GM12878 (cell line): ENCODE data around the gene EPHB1. TPM values are rescaled to one million over a fixed set of nuclear protein-coding genes. Genes with fewer than 3 reads are reported as not detected.

Experiments
- ATAC-seq: fragments of 200-7000 bp; cut with Tn5 transposase; 3 replicates; pipeline ENCODE4 v1.9.1; 2020; ENCODE audit warnings: mild to moderate bottlenecking, moderate library complexity
- BruUV-seq: library from RNA; stranded (reverse); fragments of 400-500 nt; replicated peaks from 2 replicates; lab custom pipeline; 2021; lab: Mats Ljungman, UMichigan
- CTCF ChIA-PET: fragments of 300-600 bp; sonication (Branson Sonifier 250); formaldehyde crosslinking; extraction: SDS; loops from one replicate; lab custom pipeline; 2021; ENCODE audit warnings: inconsistent platforms; lab: Yijun Ruan, JAX
- POLR2A ChIA-PET: fragments of 350-600 bp; formaldehyde crosslinking; extraction: SDS; loops from one replicate; lab custom pipeline; 2021; ENCODE audit warnings: inconsistent platforms; lab: Charles Lee
- RAD21 ChIA-PET: fragments of 300-600 bp; sonication (Branson Sonifier 250); formaldehyde crosslinking; loops from one replicate; lab custom pipeline; 2023; ENCODE audit warnings: antibody characterized with exemption; ENCODE audit not compliant: unreplicated experiment; lab: Charles Lee
- SMC1A ChIA-PET: fragments of 300-600 bp; sonication (Branson Sonifier 250); formaldehyde crosslinking; loops from one replicate; lab custom pipeline; 2023; ENCODE audit not compliant: unreplicated experiment, uncharacterized antibody; lab: Charles Lee
- DNase-seq: peaks from one replicate; pipeline ENCODE4 v3.0.0-alpha.2; 2011; ENCODE audit warnings: low read depth, low spot score
- FAIRE-seq: peaks from 3 replicates; lab custom pipeline; 2011; peaks lifted over from hg19 to GRCh38; lab: Jason Lieb, UNC
- H2AFZ ChIP-seq: 2 replicates; pipeline ENCODE4 v1.6.0; 2011; ENCODE audit warnings: low read depth, low read length, control low read depth; ENCODE audit not compliant: control insufficient read depth
- H3K27ac ChIP-seq: 2 replicates; pipeline ENCODE4 v1.5.1; 2011; ENCODE audit warnings: control low read depth; ENCODE audit not compliant: control insufficient read depth, insufficient read depth
- H3K27me3 ChIP-seq, 2 experiments: replicated peaks in 1 of 2; 2 replicates each; pipeline versions ENCODE4 v1.6.0 to v1.6.1; 2011; ENCODE audit warnings: low read length in 1 of 2; ENCODE audit not compliant: control insufficient read depth in 2 of 2, insufficient read depth in 2 of 2
- H3K36me3 ChIP-seq, 2 experiments: 2 replicates each; pipeline ENCODE4 v1.5.1; 2011; ENCODE audit warnings: low read length in 1 of 2; ENCODE audit not compliant: control insufficient read depth in 2 of 2, insufficient read depth in 2 of 2
- H3K4me1 ChIP-seq: 2 replicates; pipeline ENCODE4 v1.6.1; 2011; ENCODE audit warnings: mild to moderate bottlenecking, low read length, moderate library complexity, mixed read lengths; ENCODE audit not compliant: control insufficient read depth, insufficient read depth
- H3K4me2 ChIP-seq: 2 replicates; pipeline ENCODE4 v1.6.0; 2011; ENCODE audit warnings: control low read depth; ENCODE audit not compliant: control insufficient read depth, insufficient read depth
- H3K4me3 ChIP-seq: fragments of 200-600 bp; sonication (generic); 2 replicates; pipeline ENCODE4 v1.5.1; 2016
- H3K79me2 ChIP-seq: 2 replicates; pipeline ENCODE4 v1.6.0; 2011; ENCODE audit warnings: low read length; ENCODE audit not compliant: control insufficient read depth, insufficient read depth
- H3K9ac ChIP-seq: 2 replicates; pipeline ENCODE4 v1.8.0; 2011; ENCODE audit warnings: low read length, control low read depth, mixed read lengths; ENCODE audit not compliant: control insufficient read depth, insufficient read depth
- H3K9me3 ChIP-seq: replicated peaks from 3 replicates; pipeline ENCODE4 v1.5.1; 2011; ENCODE audit warnings: mild to moderate bottlenecking, low read length; ENCODE audit not compliant: control insufficient read depth, insufficient read depth
- H4K20me1 ChIP-seq: 2 replicates; pipeline ENCODE4 v1.6.0; 2011; ENCODE audit not compliant: control insufficient read depth, insufficient read depth
- BACH1 ChIP-seq: fragments of 450-650 bp; IDR thresholded peaks from 2 replicates; pipeline ENCODE4 v1.6.1; 2017; ENCODE audit warnings: mild to moderate bottlenecking, borderline replicate concordance
- CREB1 ChIP-seq: IDR thresholded peaks from 2 replicates; pipeline ENCODE4 v1.6.1; 2012; ENCODE audit warnings: low read depth, mild to moderate bottlenecking, inconsistent platforms
- FOS ChIP-seq: IDR thresholded peaks from 3 replicates; pipeline ENCODE4 v1.6.1; 2011; ENCODE audit warnings: borderline replicate concordance; ENCODE audit not compliant: insufficient read length; ENCODE audit errors: extremely low read depth
- MEF2B ChIP-seq: fragments of 450-650 bp; IDR thresholded peaks from 2 replicates; pipeline ENCODE4 v1.6.1; 2018; ENCODE audit warnings: mild to moderate bottlenecking, moderate library complexity; ENCODE audit not compliant: partially characterized antibody, poor library complexity, severe bottlenecking
- NR2F1 ChIP-seq: fragments of 450-650 bp; conservative IDR thresholded peaks from 2 replicates; pipeline ENCODE4 v1.6.1; 2017; ENCODE audit warnings: mild to moderate bottlenecking
- RELA ChIP-seq: fragments of 450-650 bp; IDR thresholded peaks from 2 replicates; pipeline ENCODE4 v1.8.0; 2014; ENCODE audit warnings: borderline replicate concordance; ENCODE audit not compliant: partially characterized antibody
- WGBS: methylation state at CpG from one replicate; pipeline ENCODE4 v1.1.6; 2016; ENCODE audit warnings: low lambda C conversion rate; ENCODE audit not compliant: insufficient replicate concordance, insufficient coverage; ENCODE audit errors: missing lambda C conversion rate; 5-methylcytosine and 5-hydroxymethylcytosine counted together
- in situ Hi-C: fragments of 300-500 bp; cut with MboI; formaldehyde crosslinking; loops from 9 replicates; pipeline ENCODE4 v1.14.3; 2018; ENCODE audit warnings: mixed read lengths
- intact Hi-C: fragments of 100-400 bp; cut with micrococcal nuclease; formaldehyde crosslinking; loops from one replicate; pipeline ENCODE4 v1.14.2; 2022; ENCODE audit not compliant: unreplicated experiment
- polyA plus RNA-seq, 11 experiments: library from polyadenylated mRNA; depleted of rRNA in 4 of 11; unstranded in 6 of 11; stranded (reverse) in 5 of 11; fragments of >200 nt; fragmentation: Nextera tagmentation in 4 of 11; fragmentation: Illumina TruSeq in 1 of 11; extraction: Ambion mirVana in 4 of 11; extraction: Trizol in 1 of 11; gene quantifications; 1 replicate in 1 of 11; 2 replicates in 10 of 11; pipeline versions ENCODE4 v1.2.1 to v1.2.3, GENCODE V29; 2011 to 2016; ENCODE audit warnings: inconsistent platforms in 2 of 11, missing spikeins in 2 of 11, low read depth in 1 of 11
- total RNA-seq, 4 experiments: library from RNA; depleted of rRNA in 3 of 4; stranded (reverse); fragments of >200 nt in 3 of 4; fragmentation: Illumina TruSeq in 1 of 4; extraction: Trizol in 1 of 4; gene quantifications; 2 replicates each; pipeline versions ENCODE4 v1.2.1 to v1.2.3, GENCODE V29; 2013 to 2021
- TF ChIP-seq, protein P1 (sequence below), 3 experiments: IDR thresholded peaks in 2 of 3; conservative IDR thresholded peaks in 1 of 3; 2 replicates each; pipeline ENCODE4 v1.5.1; 2011; ENCODE audit warnings: low read depth in 3 of 3, low read length in 3 of 3, mild to moderate bottlenecking in 3 of 3, control low read depth in 2 of 3, moderate library complexity in 2 of 3, inconsistent platforms in 1 of 3, mixed read lengths in 1 of 3; ENCODE audit not compliant: control insufficient read depth in 2 of 3, insufficient read depth in 1 of 3; ENCODE audit errors: extremely low read depth in 1 of 3

The EPHB1 gene
- total and polyA plus RNA-seq, 10 of the 15 experiments (the other 5 are each of a cell fraction or from before 2014, with no cell fraction given), result 0.33 to 23.8 (median 1.2) TPM

DNA sequence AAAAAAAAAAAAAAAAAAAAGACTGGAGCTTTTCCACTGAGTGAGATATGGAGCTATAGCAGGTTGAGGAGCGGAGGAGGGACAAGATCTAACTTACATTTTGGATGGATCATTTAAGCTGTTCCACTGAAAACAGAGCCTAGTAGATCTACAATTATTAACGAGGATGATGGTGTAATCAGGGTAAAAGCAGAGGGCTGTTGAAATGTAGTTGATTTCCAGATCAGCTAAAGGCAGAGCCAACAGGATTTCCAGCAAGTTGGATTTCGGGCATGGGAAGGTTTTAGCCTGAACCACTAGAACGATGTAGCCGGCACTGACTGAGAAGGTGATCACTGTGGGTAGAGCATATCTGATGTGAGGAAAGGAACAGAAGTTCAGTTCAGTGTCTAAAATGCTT lies 360.7 kb downstream of the EPHB1 start:
- RAD21 ChIA-PET, result no interaction called here
- H3K9me3 ChIP-seq, result no peaks in the 10 kb centered on the region
- BruUV-seq, result no TSS peak
- WGBS, result 64% methylated on average over 5 of the region's 5 CpGs
- H3K4me1 ChIP-seq, result no peaks in the 10 kb centered on the region
- no peak for TF ChIP-seq NR2F1
- TF ChIP-seq, protein P1, sequence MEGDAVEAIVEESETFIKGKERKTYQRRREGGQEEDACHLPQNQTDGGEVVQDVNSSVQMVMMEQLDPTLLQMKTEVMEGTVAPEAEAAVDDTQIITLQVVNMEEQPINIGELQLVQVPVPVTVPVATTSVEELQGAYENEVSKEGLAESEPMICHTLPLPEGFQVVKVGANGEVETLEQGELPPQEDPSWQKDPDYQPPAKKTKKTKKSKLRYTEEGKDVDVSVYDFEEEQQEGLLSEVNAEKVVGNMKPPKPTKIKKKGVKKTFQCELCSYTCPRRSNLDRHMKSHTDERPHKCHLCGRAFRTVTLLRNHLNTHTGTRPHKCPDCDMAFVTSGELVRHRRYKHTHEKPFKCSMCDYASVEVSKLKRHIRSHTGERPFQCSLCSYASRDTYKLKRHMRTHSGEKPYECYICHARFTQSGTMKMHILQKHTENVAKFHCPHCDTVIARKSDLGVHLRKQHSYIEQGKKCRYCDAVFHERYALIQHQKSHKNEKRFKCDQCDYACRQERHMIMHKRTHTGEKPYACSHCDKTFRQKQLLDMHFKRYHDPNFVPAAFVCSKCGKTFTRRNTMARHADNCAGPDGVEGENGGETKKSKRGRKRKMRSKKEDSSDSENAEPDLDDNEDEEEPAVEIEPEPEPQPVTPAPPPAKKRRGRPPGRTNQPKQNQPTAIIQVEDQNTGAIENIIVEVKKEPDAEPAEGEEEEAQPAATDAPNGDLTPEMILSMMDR (IDR thresholded peaks at IDR 0.05 in 2 of 3, conservative IDR thresholded peaks at IDR 0.05 in 1 of 3; ENCODE audit: control insufficient read depth in 2 of 3, extremely low read depth in 1 of 3, insufficient read depth in 1 of 3, low read depth in 3 of 3, low read length in 3 of 3), result no peak
- no peak for TF ChIP-seq MEF2B
- no peak for TF ChIP-seq CREB1
- TF ChIP-seq RELA, result no peak
- no peak for TF ChIP-seq FOS
- TF ChIP-seq BACH1, result no peak
- in situ Hi-C loops (no loop called here), intact Hi-C loops (no loop called here)
- no peak overlapping the region for H3K9ac ChIP-seq
- H3K27me3 ChIP-seq, result no peaks in the 10 kb centered on the region
- DNase-seq (no peak), FAIRE-seq (no peak), ATAC-seq (no peak)
- no peak overlapping the region for H3K4me3 ChIP-seq
- CTCF ChIA-PET, result interaction anchor here (1.4 kb wide), 1 partner anchor 360 kb away, joined by 3 read pairs; the partner anchor contains the start of gene EPHB1
- POLR2A ChIA-PET, result no interaction called here
- SMC1A ChIA-PET, result interaction anchor here (0.8 kb wide), 1 partner anchor 9 kb away, joined by 3 read pairs; no protein-coding TSS in a partner anchor
- no peak overlapping the region for H3K4me2 ChIP-seq
- no peak overlapping the region for H3K27ac ChIP-seq
- no peaks in the 10 kb centered on the region for H4K20me1 ChIP-seq
- no peak overlapping the region for H2AFZ ChIP-seq
- H3K36me3 ChIP-seq, result peaks cover 0 to 7% of the 10 kb centered on the region in 2 experiments; a peak in 3 of 4 replicates
- H3K79me2 ChIP-seq, result no peaks in the 10 kb centered on the region
